Inflammatory macrophage (primary cell): ENCODE data around the gene ETV3L.
A peak's percentile ranks its signal among the peaks of the same experiment; 100 is the strongest.

ENCODE experiments used
- DNase-seq, 2 donors: peaks; one replicate each; pipeline ENCODE4 v3.0.0-alpha.2; 2020 to 2022
- total RNA-seq, 18 experiments: gene quantifications; one replicate each; lab custom pipeline; 2026; ENCODE audit warnings: mixed read lengths in 6 of 18, inconsistent platforms in 2 of 18; lab: John Stamatoyannopoulos, UW

The ETV3L gene
- total RNA-seq: 0 to 1.8 (median 0.08) reads per million in 18 experiments

DNA sequence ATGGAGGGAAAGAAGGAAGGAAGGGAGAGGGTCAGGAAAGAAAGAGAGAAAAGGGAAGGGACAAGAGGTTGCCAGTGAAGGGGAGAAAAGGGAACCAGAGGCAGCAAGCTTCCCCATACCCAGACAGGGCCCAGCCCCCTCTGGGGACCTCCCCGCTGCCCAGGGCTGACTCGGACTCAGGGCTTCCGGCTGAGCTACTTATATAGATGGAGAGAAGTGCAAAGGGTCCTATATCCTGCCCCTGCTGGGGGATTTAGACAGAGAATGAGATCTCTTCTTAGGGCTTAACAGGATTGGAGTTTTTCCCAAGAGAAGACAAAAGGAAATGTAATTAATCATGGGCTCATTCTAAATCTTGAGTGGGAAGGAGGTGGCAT is at the start of gene ETV3L:
ETV3L (minus strand) TSS at position 176 of the 377 bp plus-strand sequence. CDS start 285 bp downstream, outside the sequence.
- DNase-seq: peak; percentile 66 to 67

- peak; percentile 34 to 48 for DNase-seq
Measured at GRCh38 chr1:157147906-157148700, 48.5 kb upstream of the ETV3L start.

GRCh38 chr1:157147037-157147436 is 47.4 kb upstream of the ETV3L start:
- DNase-seq: no peak

DNA sequence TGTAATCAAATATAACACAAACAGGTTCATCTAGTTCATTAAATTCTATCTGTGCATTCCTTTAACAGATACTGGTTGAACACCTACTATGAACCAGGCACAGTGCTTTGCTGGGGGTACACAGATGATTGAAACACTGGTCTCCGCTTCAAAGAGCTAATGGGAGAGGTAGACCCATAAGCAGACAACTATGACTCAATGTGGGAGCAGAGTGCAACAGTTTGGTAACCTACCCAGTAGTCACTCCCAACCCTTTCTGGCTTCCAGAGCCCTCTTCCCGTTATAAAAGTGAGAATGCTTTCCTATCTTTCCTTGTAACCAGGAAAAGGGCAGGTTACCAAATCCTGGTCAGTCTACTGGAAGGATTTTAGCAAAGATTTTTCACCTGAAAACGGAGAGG is 46.6 kb upstream of the ETV3L start:
- DNase-seq: no peak

- DNase-seq: peak; percentile 28 to 40
Measured at GRCh38 chr1:157145076-157145475, 45.5 kb upstream of the ETV3L start.

DNA sequence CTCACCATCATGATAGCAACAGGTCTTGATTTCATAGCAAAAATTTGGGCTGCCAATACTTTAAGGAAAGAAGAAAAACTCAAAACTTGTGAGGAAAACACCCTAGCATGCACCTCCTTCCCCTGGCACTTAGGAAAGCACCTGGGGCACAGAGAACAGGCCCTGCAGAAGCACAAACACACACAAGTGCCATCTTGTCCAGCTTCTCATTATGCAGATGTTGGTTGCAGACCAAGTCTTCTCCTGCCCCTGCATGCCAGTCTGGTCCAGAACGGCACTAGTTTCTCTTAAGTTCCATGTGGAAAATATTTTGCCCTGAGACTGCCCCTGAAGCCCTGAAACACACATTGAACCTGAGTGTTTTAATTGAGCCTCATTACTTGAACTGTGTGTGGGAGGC is 44.9 kb upstream of the ETV3L start:
- no peak for DNase-seq

DNA sequence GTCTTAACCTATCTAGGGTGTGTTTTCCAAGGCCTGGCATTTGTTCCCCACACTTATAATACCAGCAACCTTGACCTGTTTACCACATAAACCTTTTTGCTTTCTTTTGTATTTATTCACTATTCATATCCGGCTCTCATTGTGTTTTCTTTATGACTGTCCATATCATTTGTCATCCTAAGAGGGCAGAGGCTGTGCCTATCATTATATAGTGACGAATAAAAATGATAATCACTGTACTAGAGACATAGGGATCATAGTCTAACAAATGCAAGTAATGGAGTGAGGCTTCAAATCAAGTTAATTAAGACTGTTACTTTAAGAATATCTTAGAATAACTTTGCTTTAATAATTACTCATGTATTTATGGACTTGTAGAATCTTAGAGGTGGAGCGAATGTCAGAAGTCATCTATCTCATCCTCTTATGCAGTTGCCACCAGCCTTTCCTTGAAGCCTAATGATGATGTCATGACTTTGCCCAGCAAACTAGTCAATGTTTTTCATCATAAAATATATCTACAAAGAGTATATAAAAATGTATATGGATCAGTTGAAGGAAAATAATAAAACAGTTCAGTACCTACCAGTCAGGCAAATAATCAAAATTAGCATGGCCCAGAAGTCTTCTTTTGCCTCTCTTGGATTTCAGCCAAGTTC is 43.3 kb upstream of the ETV3L start:
- DNase-seq: no peak

- peak; percentile 17 to 23 for DNase-seq
Measured at GRCh38 chr1:157142201-157142600, 42.6 kb upstream of the ETV3L start.

DNA sequence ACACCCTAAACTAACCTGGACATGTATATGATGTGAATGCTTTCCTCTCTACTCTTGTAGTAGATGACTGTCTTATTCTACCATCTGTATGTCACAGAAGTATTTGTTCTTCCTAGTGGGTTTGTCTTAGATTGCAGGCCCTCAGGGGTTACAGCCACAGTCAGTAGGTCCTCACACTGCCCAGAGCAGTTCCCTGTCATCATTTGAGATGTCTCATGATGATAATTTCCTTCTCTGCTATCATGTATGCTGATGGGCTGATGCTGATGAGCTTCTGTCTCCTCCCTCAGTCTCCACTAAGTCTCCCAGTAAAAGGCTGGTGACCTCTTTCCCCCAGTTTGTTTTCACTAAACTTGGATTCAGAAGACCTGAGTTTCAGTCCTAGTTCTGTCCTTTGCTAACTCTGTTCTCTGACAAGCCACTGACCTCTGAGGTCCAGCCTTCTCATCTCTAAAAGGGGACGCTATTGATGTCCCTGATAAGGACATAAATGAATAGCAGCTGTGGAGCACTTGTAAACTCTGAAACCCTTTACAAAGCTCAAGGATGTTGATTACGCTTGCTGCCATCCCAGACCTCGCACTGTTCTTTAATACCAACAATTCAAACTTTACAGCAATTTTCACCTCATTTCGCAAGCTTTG is 41.7 kb upstream of the ETV3L start:
- DNase-seq: peak in 1 of 2 donors; percentile 21

DNA sequence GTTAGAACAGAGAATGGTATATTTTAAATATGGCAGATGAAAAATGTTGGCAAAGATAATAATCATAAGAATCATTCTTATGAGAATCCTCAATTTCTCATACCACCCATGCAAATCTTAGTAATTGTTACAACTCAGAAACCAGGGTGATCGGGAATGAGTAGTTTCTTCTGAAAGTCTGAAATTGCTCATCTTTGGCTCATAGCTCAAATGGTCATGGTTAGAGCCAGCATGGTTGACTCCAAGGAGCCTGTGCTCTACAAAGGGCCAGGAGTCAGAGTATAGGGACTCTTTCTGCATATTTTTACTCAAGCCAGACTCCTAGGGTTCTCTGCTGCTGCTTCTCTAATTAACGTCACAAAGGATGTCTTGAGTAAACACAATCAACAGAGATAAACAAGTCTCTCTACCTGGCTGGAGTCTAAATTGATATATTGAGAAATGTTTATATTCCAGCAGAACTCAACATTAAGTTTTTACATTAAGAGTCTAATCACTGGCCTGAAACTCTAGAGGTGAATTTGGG is 40.5 kb upstream of the ETV3L start:
- no peak for DNase-seq

GRCh38 chr1:157139052-157139715 is 39.6 kb upstream of the ETV3L start:
- no peak for DNase-seq

DNA sequence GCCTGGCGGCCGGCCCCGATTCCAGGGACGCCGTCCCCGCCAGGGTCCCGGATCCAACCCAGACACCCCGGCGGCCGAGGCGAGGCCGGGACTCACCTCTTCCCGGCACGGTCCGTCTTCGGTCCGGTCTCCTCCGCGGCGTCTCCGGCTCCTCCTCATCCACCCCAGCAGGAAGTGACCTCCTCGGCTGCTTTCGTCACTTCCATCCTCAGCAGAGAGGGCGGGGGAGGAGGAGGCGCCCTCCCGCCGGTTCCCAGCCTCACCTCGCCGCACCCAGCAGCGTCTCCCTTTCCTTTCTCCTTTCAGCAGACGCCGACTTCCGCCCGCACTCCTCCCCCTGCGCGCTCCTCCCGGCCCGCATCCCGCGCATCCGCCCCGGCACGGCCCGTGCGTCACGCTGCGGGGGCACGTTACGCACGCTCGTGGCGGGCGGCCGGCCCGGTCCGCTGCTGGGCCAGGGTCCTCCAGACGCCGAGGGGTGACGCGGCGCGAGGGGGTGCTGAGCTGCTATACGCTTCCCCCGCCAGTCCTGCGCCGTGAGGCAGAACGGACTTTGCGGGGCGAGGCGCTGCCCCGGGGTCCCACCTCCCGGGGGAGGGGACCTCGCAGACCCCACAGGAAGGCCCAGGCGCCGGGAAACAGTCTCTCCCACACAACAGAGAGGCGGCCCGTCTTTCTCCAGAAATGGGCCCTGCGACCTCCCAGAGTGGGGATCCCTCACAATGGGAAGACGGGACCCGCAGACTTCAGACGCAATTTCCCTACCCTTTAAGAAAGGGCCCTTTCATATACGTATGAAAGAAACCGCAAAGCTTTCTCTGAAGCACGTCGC is 38.8 kb upstream of the ETV3L start, which contains the start of gene ETV3:
ETV3 (minus strand) TSS at position 176 of the 832 bp plus-strand sequence. CDS start 2,043 bp downstream, outside the sequence.
- DNase-seq: peak; percentile 81 to 87

GRCh38 chr1:157137408-157138219 is 38.0 kb upstream of the ETV3L start:
- peak; percentile 48 to 55 for DNase-seq

GRCh38 chr1:157137046-157137407 is 37.4 kb upstream of the ETV3L start:
- peak; percentile 23 to 31 for DNase-seq

- no peak for DNase-seq
Measured at GRCh38 chr1:157136133-157136532, 36.5 kb upstream of the ETV3L start.

DNA sequence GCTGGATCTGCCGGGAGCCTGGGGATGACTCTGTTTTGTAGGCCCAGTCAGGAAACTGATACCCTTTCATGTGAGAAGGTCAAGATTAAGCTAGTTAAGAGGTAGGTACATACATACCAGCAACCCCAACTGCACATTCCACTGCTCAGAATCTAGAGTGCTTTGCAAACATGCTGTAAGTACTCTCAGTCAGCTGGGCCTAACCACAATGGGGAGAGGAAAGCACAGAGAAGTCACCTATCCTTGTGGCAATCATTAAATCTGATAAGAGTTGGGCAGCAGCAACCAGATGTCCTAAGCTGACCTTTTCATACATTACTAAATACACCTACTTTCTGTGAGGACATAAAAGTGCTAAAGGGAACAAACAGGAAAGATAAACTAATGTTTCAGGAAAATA is 36.0 kb upstream of the ETV3L start:
- DNase-seq: no peak

- no peak for DNase-seq
Measured at GRCh38 chr1:157135070-157135469, 35.5 kb upstream of the ETV3L start.

- DNase-seq: no peak
Measured at GRCh38 chr1:157134442-157134841, 34.8 kb upstream of the ETV3L start.

DNA sequence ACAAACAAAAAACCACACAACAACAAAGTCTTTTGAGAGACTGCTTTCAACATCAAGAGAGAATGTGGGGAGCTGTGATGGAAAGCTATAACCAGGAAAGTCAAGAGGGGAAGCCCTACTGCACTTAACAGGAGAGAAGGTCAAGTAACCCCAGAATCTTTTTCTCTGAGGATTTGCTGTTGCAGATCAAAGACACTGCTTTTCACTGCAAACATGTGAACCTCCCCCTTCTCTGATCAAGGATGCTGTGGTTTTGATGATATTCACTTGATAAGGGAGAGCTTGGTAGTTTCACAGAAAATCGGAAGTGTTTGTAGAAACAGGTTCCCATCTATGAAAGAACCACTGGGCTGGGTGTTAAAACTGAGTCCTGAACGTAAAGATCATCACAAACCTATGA is 33.8 kb upstream of the ETV3L start:
- DNase-seq: no peak

- DNase-seq: no peak
Measured at GRCh38 chr1:157132616-157133167, 33.1 kb upstream of the ETV3L start.
